ENCODE data around the gene CARD19.
"Not testable (repeated sequence)": the region's sequence is repeated elsewhere in the genome, so short reads cannot be mapped to it uniquely, and the experiment has no call there.

CARD19 gene

GRCh38 chr9:93089024-93089423 lies 7.0 kb upstream of the CARD19 start:
- no peak for DNase-seq

- no peak for DNase-seq
Measured at GRCh38 chr9:93089481-93089991, 6.5 kb upstream of the CARD19 start.

- DNase-seq, result no peak
Measured at GRCh38 chr9:93090091-93090655, 5.8 kb upstream of the CARD19 start.

- DNase-seq, result no peak
Measured at GRCh38 chr9:93091056-93091452, 5.0 kb upstream of the CARD19 start.

GRCh38 chr9:93091453-93092081 lies 4.5 kb upstream of the CARD19 start:
- no peak for DNase-seq

DNA sequence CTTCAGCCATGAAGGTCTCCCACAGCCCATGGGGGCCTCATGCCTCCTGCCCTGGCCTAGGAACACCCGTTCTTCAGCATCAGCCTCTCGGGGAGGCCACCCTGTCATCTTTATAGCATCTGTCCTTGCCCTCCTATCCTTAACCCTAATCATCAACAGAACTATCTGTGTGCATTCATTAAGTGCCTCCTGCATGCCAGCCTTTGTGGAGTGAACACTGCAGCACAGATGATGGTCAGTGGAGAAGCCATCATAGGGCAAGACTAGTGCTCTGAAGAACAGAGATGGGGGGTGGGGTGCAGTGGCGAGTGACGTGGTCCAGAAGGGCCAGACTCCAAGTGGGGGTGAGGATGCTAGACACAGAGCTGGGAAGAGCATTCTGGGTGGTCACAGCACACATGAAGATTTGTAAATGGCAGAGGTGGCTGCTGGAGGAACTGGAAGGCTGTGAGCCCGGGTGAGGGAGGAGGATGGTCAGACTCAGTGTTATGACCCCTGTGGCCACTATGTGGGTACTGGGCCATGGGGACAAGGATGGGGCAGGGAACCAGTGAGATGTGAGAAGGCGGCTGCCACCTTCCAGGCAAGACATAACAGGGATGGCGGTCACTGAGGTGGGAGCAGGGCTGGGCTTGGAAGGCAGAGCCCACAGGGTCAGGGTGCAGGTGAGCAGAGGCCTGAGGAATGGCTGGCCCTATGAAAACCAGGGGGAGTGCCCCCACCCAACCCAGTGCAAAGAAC lies 3.6 kb upstream of the CARD19 start:
- no peak for DNase-seq

- DNase-seq, result no peak
Measured at GRCh38 chr9:93093127-93093876, 2.7 kb upstream of the CARD19 start.

GRCh38 chr9:93093877-93094657 lies 1.9 kb upstream of the CARD19 start:
- DNase-seq, result no peak

GRCh38 chr9:93094658-93095204 lies 1.3 kb upstream of the CARD19 start:
- DNase-seq, result no peak

DNA sequence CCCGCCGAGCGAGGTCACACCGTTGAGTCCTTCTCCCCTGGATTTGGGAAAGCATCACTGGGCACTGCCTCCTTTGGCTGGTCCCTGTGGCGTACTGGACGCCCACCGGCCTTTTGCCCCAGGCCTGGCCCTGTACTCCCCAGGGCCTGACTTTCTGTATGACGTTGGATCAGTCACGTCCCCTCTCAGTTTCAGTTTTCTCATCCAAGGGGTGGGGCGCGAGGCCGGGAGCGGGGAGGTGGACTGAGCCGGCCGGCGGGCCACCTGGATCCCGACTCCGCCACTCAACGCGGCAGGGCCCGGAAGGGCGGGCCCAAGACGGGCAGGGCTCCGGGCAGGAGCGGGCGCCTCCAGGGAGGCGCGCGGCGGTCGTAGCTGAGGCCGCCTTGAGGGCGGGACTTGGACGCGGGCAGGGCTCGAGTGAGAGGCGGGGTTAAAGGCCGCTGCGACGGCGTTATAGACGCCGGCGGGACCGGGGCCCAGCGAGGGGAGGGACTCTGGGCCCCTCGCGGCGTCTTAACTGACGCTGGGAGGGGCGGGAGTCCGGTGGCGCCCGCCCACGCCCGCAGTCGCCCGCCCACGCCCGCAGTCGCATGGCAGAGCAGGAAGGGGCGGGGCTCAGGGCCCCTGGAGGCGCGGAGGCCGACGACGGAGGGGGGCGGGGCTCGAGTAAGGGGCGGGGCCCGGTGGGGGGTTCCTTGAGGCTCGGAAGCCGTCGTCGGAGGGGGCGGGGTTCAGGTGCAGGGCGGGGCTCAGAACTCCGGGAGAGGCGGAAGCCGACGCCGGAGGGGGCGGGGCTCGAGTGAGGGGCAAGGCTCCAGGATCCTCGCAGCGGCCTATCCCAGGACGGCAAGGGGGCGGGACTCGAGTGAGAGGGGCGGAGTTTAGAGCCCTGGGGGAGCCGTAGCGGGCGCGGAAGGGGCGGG lies 549 bp upstream of the CARD19 start:
- peak; percentile 100 for DNase-seq

DNA sequence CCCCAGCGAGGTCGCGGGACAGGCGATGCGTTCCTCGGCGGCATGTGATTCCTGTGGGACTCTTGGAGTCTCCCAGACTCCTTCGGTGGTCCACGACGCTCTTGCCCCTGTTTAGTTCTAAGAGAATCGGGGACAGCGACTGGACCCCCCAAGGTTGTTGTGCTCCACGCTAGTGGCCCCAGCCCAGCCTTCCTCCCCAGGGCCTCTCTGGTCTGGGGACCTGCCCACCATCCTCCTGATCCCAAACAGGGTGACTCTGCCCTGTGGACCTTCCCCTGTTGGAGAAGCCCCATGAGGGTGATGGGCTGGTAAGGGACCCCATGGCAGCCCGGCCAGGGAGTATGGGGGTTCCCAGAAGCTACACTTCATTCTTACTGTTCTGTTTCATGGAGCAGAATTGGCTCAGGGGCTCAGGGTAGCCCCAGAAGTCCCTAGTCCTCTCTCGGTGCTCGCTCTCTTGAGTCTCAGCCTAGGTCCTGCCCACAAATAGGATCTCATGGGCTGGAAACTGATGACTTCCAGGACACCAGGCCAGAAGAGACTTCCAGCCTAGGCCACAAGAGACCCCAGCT lies 880 bp downstream of the CARD19 start:
- no peak for DNase-seq

DNA sequence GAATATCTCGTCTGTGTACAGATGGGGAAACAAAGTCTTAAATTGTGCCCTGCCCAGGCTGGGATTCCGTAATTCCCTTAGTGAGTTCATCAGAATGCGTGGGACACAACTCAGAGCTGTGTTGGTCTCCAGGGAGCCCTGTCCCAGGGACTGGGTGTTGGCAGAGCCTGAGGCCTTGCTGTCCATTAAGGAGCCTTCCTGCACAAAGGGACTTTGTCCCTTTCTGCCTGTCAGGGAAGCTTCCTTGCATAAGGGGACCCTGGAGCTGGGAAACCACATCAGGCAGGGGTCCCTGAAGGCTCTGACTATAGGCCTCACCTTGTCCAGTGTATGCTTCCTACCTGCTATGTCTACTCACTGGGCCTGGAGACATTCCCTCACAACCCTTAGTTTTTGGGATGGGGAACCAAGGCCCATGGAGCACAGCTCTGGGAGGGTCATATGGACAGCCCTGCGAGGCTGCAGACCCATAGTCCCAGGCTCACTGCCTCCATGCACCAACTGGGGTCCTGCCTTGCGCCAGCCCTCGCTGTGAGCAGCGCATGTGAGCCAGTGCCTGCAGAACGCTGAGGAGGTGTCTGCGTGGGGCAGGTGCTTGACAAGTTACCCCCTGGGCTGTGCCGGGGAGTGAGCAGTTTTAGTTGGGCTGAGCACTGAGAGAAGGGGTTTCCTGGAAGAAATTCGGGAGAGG lies 1.6 kb downstream of the CARD19 start:
- DNase-seq, result no peak

- peak; percentile 48 for DNase-seq
Measured at GRCh38 chr9:93098236-93098946, 2.4 kb downstream of the CARD19 start.

DNA sequence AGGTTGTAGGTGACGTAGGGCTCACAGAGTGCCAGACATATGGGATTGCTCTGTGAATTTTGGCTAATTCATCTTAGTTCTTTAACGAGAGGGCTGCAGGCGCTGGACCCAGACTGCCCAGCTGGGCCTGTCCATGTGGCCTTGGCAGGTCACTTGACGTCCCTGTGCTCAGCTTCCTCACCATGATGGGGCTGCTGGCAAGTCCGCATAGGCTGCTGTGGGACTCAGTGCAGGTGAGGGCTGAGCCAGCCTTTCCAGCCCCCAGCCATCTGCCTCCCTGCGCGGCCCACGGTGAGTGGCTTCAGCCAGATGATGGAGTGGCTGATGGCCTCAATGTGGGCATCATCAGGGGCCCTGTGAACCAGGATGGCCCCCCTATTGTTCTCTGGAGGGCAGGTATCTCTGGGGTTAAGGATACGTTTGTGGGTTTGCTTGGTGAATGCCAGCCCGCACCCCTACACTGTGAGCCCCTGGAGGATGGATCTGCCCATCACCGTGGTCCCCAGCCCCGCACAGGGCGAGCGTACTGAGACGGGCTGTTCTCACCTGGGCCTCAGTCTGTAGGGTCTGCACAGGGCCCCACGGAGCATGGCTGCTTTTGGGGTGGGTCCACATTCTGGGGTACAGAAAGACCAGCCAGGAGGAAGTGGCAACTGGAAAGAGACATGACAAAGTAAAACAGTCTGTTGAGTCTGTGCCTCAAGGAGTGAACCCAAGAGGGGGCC lies 3.7 kb downstream of the CARD19 start:
- no peak for DNase-seq

DNA sequence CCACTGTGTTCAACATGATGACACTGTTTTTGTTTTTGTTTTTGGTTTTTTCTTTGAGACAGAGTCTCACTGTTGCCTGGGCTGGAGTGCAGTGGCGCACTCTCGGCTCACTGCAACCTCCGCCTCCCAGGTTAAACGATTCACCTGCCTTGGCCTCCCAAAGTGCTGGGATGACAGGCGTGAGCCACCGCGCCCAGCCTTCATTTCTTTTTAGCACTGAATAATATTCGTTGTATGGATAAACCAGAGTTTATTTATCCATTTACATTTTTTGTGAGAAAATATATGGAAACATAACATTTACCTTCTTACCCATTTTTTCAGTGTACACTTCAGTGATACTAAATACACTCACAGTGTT lies 4.2 kb downstream of the CARD19 start:
- no peak for DNase-seq

DNA sequence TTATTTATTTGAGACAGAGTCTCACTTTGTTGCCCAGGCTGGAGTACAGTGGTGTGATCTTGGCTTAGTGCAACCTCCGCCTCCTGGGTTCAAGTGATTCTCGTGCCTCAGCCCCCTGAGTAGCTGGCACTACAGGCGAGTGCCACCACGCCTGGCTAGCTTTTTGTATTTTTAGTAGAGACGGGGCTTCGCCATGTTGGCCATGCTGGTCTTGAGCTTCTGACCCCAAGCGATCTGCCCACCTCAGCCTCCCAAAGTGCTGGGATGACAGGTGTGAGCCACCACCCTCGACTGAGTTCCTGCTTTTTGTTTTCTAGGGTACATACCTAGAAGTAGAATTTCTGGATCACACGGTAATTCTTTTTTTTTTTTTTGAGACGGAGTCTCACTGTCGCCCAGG lies 5.1 kb downstream of the CARD19 start:
- DNase-seq, result not testable (repeated sequence)

DNA sequence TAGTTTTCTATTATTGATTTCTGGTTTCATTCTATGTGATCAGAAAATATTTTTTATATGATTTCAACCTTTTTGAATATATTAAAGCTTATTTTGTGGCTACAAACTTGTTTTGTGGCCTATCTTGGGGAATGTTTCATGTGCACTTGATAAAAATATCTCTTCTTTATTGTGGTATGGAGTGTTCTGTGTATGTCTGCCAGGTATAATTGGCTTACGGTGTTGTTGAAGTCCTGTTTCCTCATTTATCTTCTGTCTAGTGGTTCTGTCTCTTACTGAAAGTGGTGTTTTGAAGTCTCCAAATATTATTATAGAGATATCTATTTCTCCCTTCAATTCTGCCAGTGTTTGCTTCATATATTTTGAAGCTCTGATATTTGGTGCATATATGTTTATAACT lies 9.6 kb downstream of the CARD19 start:
- no peak for DNase-seq

DNA sequence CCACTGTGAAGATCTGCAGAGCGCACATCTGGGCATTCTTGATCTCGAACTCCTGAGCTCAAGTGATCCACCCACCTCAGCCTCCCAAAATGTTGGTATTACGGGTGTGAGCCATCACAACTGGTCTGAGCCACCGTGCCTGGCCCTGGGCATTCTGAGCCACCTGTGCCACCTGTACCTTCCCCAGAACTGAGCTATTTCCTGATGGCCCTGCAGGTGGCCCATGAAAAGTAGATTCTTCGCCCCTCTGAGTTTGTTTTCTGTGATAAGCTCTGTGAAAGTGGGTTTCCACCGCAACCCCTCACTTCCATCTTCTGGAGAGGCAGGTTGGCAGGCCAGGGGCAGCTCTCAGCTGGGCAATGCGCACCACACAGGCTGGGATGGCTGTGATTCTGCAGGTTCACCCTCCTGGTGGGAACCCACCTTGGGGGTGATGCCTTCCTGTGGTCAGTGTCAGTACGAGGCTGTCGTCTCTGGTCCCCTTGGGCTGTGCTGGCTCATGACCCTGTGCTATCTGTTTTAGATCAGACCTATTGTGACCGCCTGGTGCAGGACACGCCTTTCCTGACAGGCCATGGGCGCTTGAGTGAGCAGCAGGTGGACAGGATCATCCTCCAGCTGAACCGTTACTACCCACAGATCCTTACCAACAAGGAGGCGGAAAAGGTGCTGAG lies 11.3 kb downstream of the CARD19 start:
- DNase-seq, result no peak

Measured in activated gamma-delta T cell (primary cell).